ENCODE results near the gene AP1B1. TPM values are rescaled to one million over a fixed set of nuclear protein-coding genes. Genes with fewer than 3 reads are reported as not detected.

Gene AP1B1
- total RNA-seq, 4 donors from 2014 or later, result 58.0 to 77.3 (median 75.3) TPM

GRCh38 chr22:29313126-29313575 is 75.2 kb downstream of the AP1B1 start:
- ATAC-seq (ENCODE audit: low FRiP score), result no peak
- TF ChIP-seq, protein P1, sequence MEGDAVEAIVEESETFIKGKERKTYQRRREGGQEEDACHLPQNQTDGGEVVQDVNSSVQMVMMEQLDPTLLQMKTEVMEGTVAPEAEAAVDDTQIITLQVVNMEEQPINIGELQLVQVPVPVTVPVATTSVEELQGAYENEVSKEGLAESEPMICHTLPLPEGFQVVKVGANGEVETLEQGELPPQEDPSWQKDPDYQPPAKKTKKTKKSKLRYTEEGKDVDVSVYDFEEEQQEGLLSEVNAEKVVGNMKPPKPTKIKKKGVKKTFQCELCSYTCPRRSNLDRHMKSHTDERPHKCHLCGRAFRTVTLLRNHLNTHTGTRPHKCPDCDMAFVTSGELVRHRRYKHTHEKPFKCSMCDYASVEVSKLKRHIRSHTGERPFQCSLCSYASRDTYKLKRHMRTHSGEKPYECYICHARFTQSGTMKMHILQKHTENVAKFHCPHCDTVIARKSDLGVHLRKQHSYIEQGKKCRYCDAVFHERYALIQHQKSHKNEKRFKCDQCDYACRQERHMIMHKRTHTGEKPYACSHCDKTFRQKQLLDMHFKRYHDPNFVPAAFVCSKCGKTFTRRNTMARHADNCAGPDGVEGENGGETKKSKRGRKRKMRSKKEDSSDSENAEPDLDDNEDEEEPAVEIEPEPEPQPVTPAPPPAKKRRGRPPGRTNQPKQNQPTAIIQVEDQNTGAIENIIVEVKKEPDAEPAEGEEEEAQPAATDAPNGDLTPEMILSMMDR (IDR thresholded peaks at IDR 0.05), result peak in 1 of 3 donors; percentile 71
- no peak for DNase-seq (ENCODE audit: low spot score)

DNA sequence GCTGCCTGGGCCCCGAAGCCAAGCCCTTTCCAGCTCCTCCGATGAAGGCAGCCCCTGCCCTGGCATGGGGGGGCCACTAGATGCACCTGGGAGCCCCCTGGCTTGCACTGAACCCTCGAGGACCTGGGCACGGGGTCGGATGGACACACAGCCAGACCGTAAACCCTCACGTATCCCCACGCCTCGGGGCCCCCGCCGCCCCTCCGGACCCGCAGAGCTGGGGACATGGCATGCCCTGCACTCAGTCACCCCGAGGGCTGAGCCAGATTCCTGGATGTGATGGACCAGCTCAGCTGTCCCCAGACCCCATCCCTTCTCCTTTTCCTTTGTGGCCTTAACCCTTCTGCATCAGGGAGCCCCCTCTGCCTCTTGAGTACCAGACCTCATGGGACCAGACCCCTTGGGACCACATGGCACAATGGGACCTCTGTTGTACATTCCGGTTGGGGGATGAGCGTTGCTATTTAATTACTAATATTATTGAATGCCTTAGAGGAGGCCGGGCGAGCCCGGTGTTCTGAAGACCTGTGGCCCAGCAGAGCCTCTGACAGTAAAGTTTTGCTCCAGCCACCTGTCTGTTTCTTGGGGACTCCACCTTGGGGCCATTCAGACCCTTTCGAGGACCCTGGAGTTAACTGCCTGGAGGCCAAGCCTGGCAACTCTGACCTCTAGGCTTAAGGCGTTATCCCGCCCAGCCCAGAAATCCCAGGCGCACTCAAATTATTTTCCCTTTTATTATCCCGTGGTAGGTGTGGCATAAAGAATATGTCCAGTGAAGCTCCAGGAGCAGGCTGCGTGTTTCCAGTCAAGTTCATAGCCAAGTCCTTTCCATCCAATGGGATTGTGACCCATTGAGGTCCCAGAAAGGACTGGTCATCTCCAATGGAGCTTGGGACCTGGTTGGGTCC is 75.9 kb downstream of the AP1B1 start:
- no peak for ATAC-seq (ENCODE audit: low FRiP score)
- TF ChIP-seq, protein P1 (IDR thresholded peaks at IDR 0.05), result no peak
- DNase-seq (ENCODE audit: low spot score), result no peak

DNA sequence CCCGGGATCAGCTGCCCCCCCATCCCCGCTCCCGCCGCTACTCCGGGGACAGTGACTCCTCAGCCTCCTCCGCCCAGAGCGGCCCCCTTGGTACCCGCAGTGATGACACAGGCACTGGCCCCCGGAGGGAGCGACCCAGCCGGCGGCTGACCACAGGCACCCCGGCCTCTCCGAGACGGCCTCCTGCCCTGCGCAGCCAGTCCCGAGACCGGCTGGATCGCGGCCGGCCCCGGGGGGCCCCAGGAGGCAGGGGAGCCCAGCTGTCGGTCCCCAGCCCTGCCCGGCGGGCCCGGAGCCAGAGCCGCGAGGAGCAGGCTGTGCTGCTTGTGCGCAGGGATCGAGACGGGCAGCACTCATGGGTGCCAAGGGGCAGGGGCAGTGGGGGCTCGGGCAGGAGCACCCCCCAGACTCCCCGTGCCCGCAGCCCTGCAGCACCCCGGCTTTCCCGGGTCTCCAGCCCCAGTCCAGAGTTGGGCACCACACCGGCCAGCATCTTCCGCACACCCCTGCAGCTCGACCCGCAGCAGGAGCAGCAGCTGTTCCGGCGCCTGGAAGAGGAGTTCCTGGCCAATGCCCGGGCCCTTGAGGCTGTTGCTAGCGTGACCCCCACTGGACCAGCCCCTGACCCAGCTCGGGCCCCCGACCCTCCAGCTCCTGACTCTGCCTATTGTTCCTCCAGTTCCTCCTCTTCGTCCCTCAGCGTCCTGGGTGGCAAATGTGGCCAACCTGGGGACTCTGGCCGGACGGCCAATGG is 76.7 kb downstream of the AP1B1 start:
- DNase-seq (ENCODE audit: low spot score) (no peak), ATAC-seq (ENCODE audit: low FRiP score) (no peak)
- TF ChIP-seq, protein P1 (IDR thresholded peaks at IDR 0.05), result no peak

- DNase-seq (ENCODE audit: low spot score) (peak; percentile 93), ATAC-seq (ENCODE audit: low FRiP score) (peak; percentile 82)
- TF ChIP-seq, protein P1 (IDR thresholded peaks at IDR 0.05), result no peak
Observed at GRCh38 chr22:29310863-29311339, 77.5 kb downstream of the AP1B1 start.

DNA sequence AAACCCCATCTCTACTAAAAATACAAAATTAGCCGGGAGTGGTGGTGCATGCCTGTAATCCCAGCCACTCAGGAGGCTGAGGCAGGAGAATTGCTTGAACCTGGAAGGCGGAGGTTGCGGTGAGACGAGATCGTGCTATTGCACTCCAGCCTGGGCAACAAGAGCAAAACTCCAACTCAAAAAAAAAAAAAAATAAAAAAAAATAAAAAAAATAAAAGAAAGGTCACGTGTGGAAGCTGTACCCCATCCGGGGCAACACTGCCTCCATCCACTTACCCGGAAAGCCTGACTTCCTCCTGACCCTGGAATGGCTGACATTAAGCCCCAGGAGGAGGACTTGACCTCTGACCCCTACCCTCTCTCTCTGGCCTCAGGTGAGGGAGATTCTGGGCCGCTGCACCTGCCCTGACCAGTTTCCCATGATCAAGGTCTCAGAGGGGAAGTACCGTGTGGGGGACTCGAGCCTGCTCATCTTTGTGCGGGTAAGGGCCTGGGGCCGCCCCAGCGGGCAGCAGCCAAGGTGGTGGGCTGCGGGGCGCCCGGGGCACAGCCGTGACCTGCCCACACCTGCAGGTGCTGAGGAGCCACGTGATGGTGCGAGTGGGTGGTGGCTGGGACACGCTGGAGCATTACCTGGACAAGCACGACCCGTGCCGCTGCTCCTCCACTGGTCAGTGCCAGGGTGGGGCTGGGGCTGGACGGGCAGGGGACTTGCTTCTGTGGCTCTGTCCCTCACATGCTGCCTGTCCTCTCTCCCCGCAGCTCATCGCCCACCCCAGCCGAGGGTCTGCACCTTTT is 78.1 kb downstream of the AP1B1 start:
- DNase-seq (ENCODE audit: low spot score), result no peak
- TF ChIP-seq, protein P1 (IDR thresholded peaks at IDR 0.05), result no peak
- ATAC-seq (ENCODE audit: low FRiP score), result peak; percentile 5

DNA sequence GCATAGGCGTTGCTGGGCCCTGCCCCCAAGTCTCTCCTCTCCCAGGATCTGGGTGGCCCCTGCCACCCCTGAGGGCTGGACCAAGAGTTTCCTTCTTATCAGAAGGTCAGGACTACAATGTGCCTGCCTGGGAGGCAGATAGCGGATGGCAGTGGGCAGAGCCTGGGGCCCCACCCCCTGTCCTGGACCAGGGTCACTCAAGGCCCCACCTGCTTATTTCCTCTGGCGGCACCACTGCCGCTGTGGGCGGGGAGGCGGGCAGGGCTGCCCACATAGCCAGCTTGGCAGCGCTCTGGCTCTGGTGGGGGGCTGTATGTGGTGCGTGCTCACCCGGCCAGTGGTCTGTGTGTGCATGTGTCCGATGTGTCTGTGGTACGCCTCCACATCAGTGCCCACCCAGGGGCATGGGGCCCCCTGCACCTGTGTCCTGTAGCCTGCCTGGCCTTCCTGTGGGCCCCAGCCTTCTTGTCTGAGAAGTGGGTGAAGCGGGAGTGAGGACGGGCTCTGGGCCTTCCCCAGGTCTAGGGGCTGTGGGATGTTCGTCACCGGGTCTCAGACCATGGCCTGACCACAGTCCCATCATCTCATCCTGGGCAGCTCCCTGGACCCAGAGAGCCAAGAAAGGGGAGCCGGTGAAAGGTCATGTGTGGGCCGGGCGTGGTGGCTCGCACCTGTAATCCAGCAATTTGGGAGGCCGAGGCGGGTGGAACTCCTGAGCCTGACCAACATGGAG is 78.9 kb downstream of the AP1B1 start:
- TF ChIP-seq, protein P1 (IDR thresholded peaks at IDR 0.05), result no peak
- no peak for DNase-seq (ENCODE audit: low spot score)
- ATAC-seq (ENCODE audit: low FRiP score), result no peak
